CD4-positive, alpha-beta T cell (primary cell): ENCODE results near the gene ADAM11. TPM values are rescaled to one million over a fixed set of nuclear protein-coding genes. Genes with fewer than 3 reads are reported as not detected.

Experiments
- ATAC-seq: fragments of 200-7000 bp; cut with Tn5 transposase; one replicate; pipeline ENCODE4 v1.10.0; 2022; ENCODE audit warnings: mild to moderate bottlenecking; ENCODE audit not compliant: poor library complexity
- CTCF ChIA-PET: fragments of 350-600 bp; sonication (Branson Sonifier 250); formaldehyde crosslinking; loops from one replicate; lab custom pipeline; 2021; ENCODE audit warnings: antibody characterized with exemption, inconsistent platforms; lab: Charles Lee
- POLR2A ChIA-PET: fragments of 350-600 bp; sonication (Branson Sonifier 250); formaldehyde crosslinking; loops from one replicate; lab custom pipeline; 2021; ENCODE audit warnings: antibody characterized with exemption, inconsistent platforms; lab: Charles Lee
- DNase-seq, 14 experiments: peaks; one replicate each; pipeline ENCODE4 v3.0.0-alpha.2; 2013 to 2020; ENCODE audit warnings: mixed read lengths in 2 of 14
- H3K27ac ChIP-seq, 2 donors: one replicate each; pipeline versions ENCODE4 v1.5.1 to v1.7.0; 2013; ENCODE audit warnings: low read length in 2 of 2, low read depth in 1 of 2, mild to moderate bottlenecking in 1 of 2
- H3K27me3 ChIP-seq, 2 experiments: 1 replicate in 1 of 2; 2 replicates in 1 of 2; pipeline versions ENCODE4 v1.6.1 to v1.7.0; 2013; ENCODE audit warnings: low read length in 2 of 2, control low read depth in 1 of 2, mild to moderate bottlenecking in 1 of 2, moderate library complexity in 1 of 2; ENCODE audit not compliant: insufficient read depth in 2 of 2, control insufficient read depth in 1 of 2
- H3K36me3 ChIP-seq: one replicate; pipeline ENCODE4 v1.6.1; 2013; ENCODE audit warnings: low read length, control low read depth; ENCODE audit not compliant: insufficient read depth
- H3K4me1 ChIP-seq: one replicate; pipeline ENCODE4 v1.6.1; 2013; ENCODE audit warnings: low read length, control low read depth; ENCODE audit not compliant: insufficient read depth
- H3K4me3 ChIP-seq: one replicate; pipeline ENCODE4 v1.5.1; 2013; ENCODE audit warnings: mild to moderate bottlenecking, low read length, moderate library complexity
- H3K9me3 ChIP-seq, 2 experiments: 1 replicate in 1 of 2; 2 replicates in 1 of 2; pipeline versions ENCODE4 v1.6.1 to v1.7.0; 2013; ENCODE audit warnings: low read length in 2 of 2, mild to moderate bottlenecking in 2 of 2, control low read depth in 1 of 2, moderate library complexity in 1 of 2; ENCODE audit not compliant: control insufficient read depth in 1 of 2, insufficient read depth in 1 of 2
- H3K27ac Mint-ChIP-seq: one replicate; pipeline ENCODE4 v1.8.0; 2020; ENCODE audit warnings: mixed read lengths
- H3K27me3 Mint-ChIP-seq: one replicate; pipeline ENCODE4 v1.8.0; 2021; ENCODE audit warnings: mixed read lengths
- H3K36me3 Mint-ChIP-seq: one replicate; pipeline ENCODE4 v1.8.0; 2021; ENCODE audit warnings: low read depth, mixed read lengths
- H3K4me1 Mint-ChIP-seq: one replicate; pipeline ENCODE4 v1.8.0; 2021; ENCODE audit warnings: low read depth, mixed read lengths
- H3K4me3 Mint-ChIP-seq: one replicate; pipeline ENCODE4 v1.8.0; 2020; ENCODE audit warnings: mild to moderate bottlenecking, mixed read lengths
- H3K9me3 Mint-ChIP-seq: one replicate; pipeline ENCODE4 v1.8.0; 2020; ENCODE audit warnings: mixed read lengths
- intact Hi-C, 2 experiments: fragments of 100-400 bp; cut with DNase I in 1 of 2; cut with micrococcal nuclease in 1 of 2; formaldehyde crosslinking; loops; one replicate each; pipeline versions ENCODE4 v1.15.1 to v1.9.0; 2023 to 2025; cut with DNase I, micrococcal nuclease
- total RNA-seq, 174 experiments: library from RNA in 2 of 174; stranded (reverse) in 2 of 174; gene quantifications; one replicate each; pipeline ENCODE4 v1.2.3 and lab custom pipeline; 2021 to 2026
- TF ChIP-seq, protein P1 (sequence below): fragments of 200-600 bp; IDR thresholded peaks from one replicate; pipeline ENCODE4 v1.8.0; 2022; ENCODE audit warnings: antibody characterized with exemption, mild to moderate bottlenecking

The ADAM11 gene
- total RNA-seq, 2 experiments from 2014 or later, result 0.16 to 0.47 TPM

DNA sequence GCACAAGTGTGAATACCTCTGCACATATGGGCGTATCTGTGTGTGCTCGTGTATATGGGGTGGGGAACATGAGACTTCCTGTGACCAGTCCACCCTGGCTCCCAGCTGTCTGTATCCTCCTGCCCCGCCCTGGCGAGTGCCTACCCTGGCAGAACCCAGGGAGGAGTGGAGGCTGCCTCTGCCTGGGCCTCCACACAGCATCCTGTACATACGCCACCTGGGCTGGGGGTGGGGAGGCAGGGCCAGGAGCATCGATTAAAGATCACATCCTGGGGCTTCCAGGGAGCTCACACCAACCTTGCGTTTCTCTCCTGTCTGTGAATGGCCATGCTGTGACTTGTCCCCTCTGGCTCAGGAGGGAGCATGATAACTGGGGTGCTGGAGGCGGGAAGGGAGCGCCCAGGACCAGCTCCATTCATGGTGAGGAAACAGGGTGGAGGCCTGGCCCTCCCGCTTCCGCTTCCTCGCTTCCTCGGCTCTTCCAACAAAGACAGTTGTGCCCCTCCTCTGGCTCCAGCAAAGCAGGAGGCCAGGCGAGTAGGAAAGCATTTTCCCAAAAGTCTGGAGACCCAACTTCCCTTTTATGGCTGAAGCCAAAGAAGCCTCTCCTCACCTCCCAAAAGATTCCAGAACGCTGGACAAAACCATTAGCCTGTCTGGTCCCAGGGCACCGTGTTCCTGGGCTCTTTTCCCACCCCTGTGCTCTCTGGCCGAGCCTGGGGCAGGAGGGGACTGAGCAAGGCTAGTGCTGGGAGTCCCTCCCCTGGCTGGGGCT, 22.9 kb downstream of the ADAM11 start:
- CTCF ChIA-PET, result interaction anchor here (1.0 kb wide), 1 partner anchor 83 kb away, joined by 4 read pairs; no protein-coding TSS in a partner anchor
- Histone ChIP-seq H3K36me3 (no peaks in the 10 kb centered on the region), H3K9me3 (no peaks in the 10 kb centered on the region), H3K4me1 (peaks cover 14% of the 10 kb centered on the region), H3K4me3 (no peak overlapping the region), H3K27me3 (peaks cover 0 to 5% of the 10 kb centered on the region in 2 experiments), H3K27ac (no peak overlapping the region)
- Mint-ChIP-seq H3K27ac (no peak overlapping the region), H3K4me3 (no peak overlapping the region), H3K9me3 (no peaks in the 10 kb centered on the region), H3K4me1 (peaks cover 6% of the 10 kb centered on the region), H3K36me3 (no peaks in the 10 kb centered on the region), H3K27me3 (peaks cover 4% of the 10 kb centered on the region)
- ATAC-seq (no peak), DNase-seq (peak in 1 of 14 experiments; percentile 16)
- TF ChIP-seq, protein P1, sequence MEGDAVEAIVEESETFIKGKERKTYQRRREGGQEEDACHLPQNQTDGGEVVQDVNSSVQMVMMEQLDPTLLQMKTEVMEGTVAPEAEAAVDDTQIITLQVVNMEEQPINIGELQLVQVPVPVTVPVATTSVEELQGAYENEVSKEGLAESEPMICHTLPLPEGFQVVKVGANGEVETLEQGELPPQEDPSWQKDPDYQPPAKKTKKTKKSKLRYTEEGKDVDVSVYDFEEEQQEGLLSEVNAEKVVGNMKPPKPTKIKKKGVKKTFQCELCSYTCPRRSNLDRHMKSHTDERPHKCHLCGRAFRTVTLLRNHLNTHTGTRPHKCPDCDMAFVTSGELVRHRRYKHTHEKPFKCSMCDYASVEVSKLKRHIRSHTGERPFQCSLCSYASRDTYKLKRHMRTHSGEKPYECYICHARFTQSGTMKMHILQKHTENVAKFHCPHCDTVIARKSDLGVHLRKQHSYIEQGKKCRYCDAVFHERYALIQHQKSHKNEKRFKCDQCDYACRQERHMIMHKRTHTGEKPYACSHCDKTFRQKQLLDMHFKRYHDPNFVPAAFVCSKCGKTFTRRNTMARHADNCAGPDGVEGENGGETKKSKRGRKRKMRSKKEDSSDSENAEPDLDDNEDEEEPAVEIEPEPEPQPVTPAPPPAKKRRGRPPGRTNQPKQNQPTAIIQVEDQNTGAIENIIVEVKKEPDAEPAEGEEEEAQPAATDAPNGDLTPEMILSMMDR, result no peak
- intact Hi-C loops, result no loop called here
- POLR2A ChIA-PET, result no interaction called here

DNA sequence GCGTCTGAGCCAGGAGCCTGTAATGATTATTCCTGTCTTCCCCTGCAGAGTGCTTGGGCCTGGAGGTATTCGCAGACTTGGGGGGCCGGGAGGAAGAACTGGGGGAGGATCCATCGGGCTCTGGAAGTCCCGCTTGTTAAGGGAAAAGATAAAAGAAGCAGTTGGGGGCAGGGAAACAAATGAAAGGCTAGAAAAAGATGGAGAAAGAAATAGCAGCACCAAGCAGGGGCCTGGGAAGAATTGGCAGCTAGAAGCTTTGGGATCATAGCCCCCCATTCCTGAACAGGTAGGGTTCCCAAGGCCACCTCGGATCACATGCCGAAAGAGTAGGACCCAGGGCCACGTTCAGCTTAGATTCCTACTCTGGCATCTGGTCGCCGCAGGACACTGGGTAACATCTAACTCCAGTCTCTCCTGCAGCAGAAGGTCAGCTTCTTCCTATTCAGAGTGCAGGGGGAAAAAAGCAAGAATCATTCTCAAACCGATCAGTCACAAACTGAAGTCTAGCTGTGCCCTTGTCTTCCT, 23.6 kb downstream of the ADAM11 start:
- intact Hi-C loops, result no loop called here
- POLR2A ChIA-PET, result interaction anchor here (0.6 kb wide), 1 partner anchor 57 kb away, joined by 3 read pairs; no protein-coding TSS in a partner anchor

DNA sequence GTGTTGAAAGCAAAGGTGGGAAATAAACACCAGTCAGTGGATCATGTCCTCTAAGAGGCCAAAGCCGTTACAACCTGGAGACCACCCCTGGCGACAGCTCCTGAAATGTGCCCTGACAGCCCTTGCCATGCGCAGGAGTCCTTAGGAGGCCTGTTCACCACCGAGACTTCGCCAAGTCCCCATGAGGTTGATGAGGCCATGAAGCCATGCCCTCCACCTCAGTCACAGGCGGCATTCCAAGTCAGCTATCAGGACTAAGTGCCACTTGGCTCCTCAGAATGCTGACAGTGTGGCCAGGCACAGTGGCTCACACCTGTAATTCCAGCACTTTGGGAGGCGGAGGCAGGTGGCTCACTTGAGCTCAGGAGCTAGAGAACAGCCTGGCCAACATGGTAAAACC, 27.1 kb downstream of the ADAM11 start:
- no peaks in the 10 kb centered on the region for H3K4me1 Mint-ChIP-seq
- Histone ChIP-seq H3K27me3 (no peaks in the 10 kb centered on the region), H3K36me3 (no peaks in the 10 kb centered on the region), H3K27ac (no peak overlapping the region), H3K9me3 (no peaks in the 10 kb centered on the region), H3K4me1 (no peaks in the 10 kb centered on the region), H3K4me3 (no peak overlapping the region)
- H3K27me3 Mint-ChIP-seq, result no peaks in the 10 kb centered on the region
- H3K27ac Mint-ChIP-seq, result no peak overlapping the region
- intact Hi-C loops, result no loop called here
- no peak for ATAC-seq
- DNase-seq, result no peak
- no peak overlapping the region for H3K4me3 Mint-ChIP-seq
- no peaks in the 10 kb centered on the region for H3K9me3 Mint-ChIP-seq
- TF ChIP-seq, protein P1, result no peak
- ChIA-PET POLR2A (interaction anchor here (1.0 kb wide), 1 partner anchor 10 kb away, joined by 4 read pairs; no protein-coding TSS in a partner anchor), CTCF (no interaction called here)
- H3K36me3 Mint-ChIP-seq, result no peaks in the 10 kb centered on the region

More for the DNA sequence above, 23.6 kb downstream of the ADAM11 start:
- no peaks in the 10 kb centered on the region for H3K9me3 ChIP-seq
- CTCF ChIA-PET, result no interaction called here
- no peak overlapping the region for H3K4me3 ChIP-seq
- Mint-ChIP-seq H3K4me3 (no peak overlapping the region), H3K4me1 (peaks cover 6% of the 10 kb centered on the region), H3K9me3 (no peaks in the 10 kb centered on the region), H3K27me3 (peaks cover 4% of the 10 kb centered on the region), H3K27ac (no peak overlapping the region), H3K36me3 (no peaks in the 10 kb centered on the region)
- TF ChIP-seq, protein P1, result no peak
- ATAC-seq (no peak), DNase-seq (no peak)
- no peaks in the 10 kb centered on the region for H3K36me3 ChIP-seq
- H3K27ac ChIP-seq, result no peak overlapping the region
- peaks cover 13% of the 10 kb centered on the region for H3K4me1 ChIP-seq
- peaks cover 0 to 5% of the 10 kb centered on the region in 2 experiments for H3K27me3 ChIP-seq
